Vagina (tissue), 2 donors: ENCODE measurements around the gene SNX1. TPM values are rescaled to one million over a fixed set of nuclear protein-coding genes. Genes with fewer than 3 reads are reported as not detected.

Experiments
- DNase-seq, 2 donors: peaks; one replicate each; pipeline ENCODE4 v3.0.0-alpha.2; 2017; ENCODE audit errors: extremely low spot score in 2 of 2
- H3K27ac ChIP-seq: fragments of 200-600 bp; sonication (generic); one replicate; pipeline ENCODE4 v1.5.1; 2019
- H3K27me3 ChIP-seq: fragments of 200-600 bp; sonication (generic); one replicate; pipeline ENCODE4 v1.5.1; 2019
- H3K36me3 ChIP-seq, 2 donors: fragments of 200-600 bp; sonication (generic); one replicate each; pipeline ENCODE4 v1.5.1; 2017 to 2019
- H3K4me1 ChIP-seq: fragments of 200-600 bp; sonication (generic); one replicate; pipeline ENCODE4 v1.5.1; 2019
- H3K4me3 ChIP-seq, 2 donors: fragments of 200-600 bp; sonication (generic); 1 replicate in 1 of 2; 2 replicates in 1 of 2; pipeline ENCODE4 v1.5.1; 2016 to 2019
- H3K9me3 ChIP-seq: fragments of 200-600 bp; sonication (generic); one replicate; pipeline ENCODE4 v1.5.1; 2019
- POLR2A ChIP-seq, 2 donors: fragments of 450-650 bp; IDR thresholded peaks; one replicate each; pipeline ENCODE4 v1.6.1; 2017; ENCODE audit warnings: antibody characterized with exemption in 2 of 2, mild to moderate bottlenecking in 2 of 2, moderate library complexity in 2 of 2
- POLR2AphosphoS5 ChIP-seq, 2 donors: sonication (generic); formaldehyde crosslinking; IDR thresholded peaks; one replicate each; pipeline ENCODE4 v1.9.0; 2017; ENCODE audit warnings: antibody characterized with exemption in 2 of 2, mild to moderate bottlenecking in 2 of 2, low read depth in 1 of 2; ENCODE audit not compliant: insufficient read depth in 1 of 2
- intact Hi-C: fragments of 100-400 bp; cut with DNase I; formaldehyde crosslinking; loops from one replicate; pipeline ENCODE4 v1.15.1; 2023
- total RNA-seq: library from RNA; depleted of rRNA; stranded (reverse); fragments of >200 nt; gene quantifications from one replicate; pipeline ENCODE4 v1.2.3, GENCODE V29; 2016
- TF ChIP-seq, protein P1 (sequence below), 3 experiments: fragments of 450-650 bp in 2 of 3; fragments of 200-600 bp in 1 of 3; sonication (generic) in 1 of 3; IDR thresholded peaks; one replicate each; pipeline ENCODE4 v1.5.1; 2017 to 2019; ENCODE audit warnings: antibody characterized with exemption in 3 of 3, mild to moderate bottlenecking in 2 of 3, moderate library complexity in 2 of 3

The SNX1 gene
- total RNA-seq, 1 donor from 2014 or later = 92.8 TPM

- peaks cover 41% of the 10 kb centered on the region for H3K4me1 ChIP-seq
- no peak for DNase-seq
- no peaks in the 10 kb centered on the region for H3K27me3 ChIP-seq
- H3K9me3 ChIP-seq = no peaks in the 10 kb centered on the region
- intact Hi-C loops = loop anchor here (10.0 kb wide), 1 partner anchor 59 kb away; the partner anchor contains the start of genes CIAO2A and SNX1
- TF ChIP-seq, protein P1, sequence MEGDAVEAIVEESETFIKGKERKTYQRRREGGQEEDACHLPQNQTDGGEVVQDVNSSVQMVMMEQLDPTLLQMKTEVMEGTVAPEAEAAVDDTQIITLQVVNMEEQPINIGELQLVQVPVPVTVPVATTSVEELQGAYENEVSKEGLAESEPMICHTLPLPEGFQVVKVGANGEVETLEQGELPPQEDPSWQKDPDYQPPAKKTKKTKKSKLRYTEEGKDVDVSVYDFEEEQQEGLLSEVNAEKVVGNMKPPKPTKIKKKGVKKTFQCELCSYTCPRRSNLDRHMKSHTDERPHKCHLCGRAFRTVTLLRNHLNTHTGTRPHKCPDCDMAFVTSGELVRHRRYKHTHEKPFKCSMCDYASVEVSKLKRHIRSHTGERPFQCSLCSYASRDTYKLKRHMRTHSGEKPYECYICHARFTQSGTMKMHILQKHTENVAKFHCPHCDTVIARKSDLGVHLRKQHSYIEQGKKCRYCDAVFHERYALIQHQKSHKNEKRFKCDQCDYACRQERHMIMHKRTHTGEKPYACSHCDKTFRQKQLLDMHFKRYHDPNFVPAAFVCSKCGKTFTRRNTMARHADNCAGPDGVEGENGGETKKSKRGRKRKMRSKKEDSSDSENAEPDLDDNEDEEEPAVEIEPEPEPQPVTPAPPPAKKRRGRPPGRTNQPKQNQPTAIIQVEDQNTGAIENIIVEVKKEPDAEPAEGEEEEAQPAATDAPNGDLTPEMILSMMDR (IDR thresholded peaks at IDR 0.05) = peak; percentile 88 to 95 (median 94)
- no peak for TF ChIP-seq POLR2A (IDR thresholded peaks at IDR 0.05)
- H3K4me3 ChIP-seq = no peak overlapping the region
- H3K36me3 ChIP-seq = peaks cover 0 to 39% of the 10 kb centered on the region in 2 donors
- H3K27ac ChIP-seq = peak overlapping the region; percentile 49
Observed at GRCh38 chr15:64153480-64154367, 57.9 kb downstream of the SNX1 start.

DNA sequence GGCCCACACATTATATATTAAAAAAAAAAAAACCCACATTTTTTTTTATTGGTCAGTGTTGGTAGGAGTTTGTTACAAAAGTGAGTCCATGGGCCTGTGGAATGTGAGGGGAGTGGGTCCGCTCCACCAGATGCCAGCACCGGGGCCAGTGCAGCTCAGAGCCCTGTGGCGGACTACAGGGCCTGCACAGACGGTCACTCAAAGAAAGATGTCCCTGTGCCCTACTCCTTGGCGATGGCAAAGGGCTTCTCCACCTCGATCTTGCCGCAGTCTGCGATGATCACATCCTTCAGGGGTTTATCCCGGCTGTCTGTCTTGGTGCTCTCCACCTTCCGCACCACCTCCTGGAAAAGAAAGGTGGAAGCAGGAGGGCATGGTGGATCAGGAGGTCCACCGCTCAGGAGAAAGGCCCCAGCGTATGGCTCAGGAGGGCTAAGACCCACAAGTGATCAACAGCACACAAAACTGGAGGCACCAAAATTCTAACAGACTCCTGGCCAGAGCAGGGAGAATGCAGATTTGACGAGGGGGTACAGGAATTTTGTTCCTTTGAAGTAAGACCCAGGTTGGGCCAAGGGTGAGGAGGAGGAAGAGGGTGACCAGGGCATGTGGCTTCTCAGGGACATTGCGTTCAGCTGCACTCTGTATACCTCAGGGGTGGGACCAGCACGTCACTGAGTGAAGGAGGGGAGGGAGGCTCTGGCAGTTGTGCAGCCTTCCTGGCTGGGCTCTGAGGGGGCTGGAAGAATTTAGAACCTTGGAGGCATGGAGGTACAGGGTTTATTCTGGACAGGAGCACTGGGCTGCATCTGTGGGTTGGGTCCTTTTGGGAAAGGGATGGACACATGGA is 60.2 kb downstream of the SNX1 start:
- Histone ChIP-seq H3K27me3 (no peaks in the 10 kb centered on the region), H3K27ac (no peak overlapping the region), H3K4me3 (no peak overlapping the region), H3K9me3 (no peaks in the 10 kb centered on the region), H3K36me3 (peaks cover 0 to 60% of the 10 kb centered on the region in 2 donors), H3K4me1 (peaks cover 63% of the 10 kb centered on the region)
- TF ChIP-seq POLR2AphosphoS5 (IDR thresholded peaks at IDR 0.05; ENCODE audit: insufficient read depth in 1 of 2, low read depth in 1 of 2) (no peak), POLR2A (IDR thresholded peaks at IDR 0.05) (no peak)
- TF ChIP-seq, protein P1 (IDR thresholded peaks at IDR 0.05) = no peak
- intact Hi-C loops = loop anchor here (10.0 kb wide), 1 partner anchor 61 kb away; the partner anchor contains the start of genes CIAO2A and SNX1
- no peak for DNase-seq

DNA sequence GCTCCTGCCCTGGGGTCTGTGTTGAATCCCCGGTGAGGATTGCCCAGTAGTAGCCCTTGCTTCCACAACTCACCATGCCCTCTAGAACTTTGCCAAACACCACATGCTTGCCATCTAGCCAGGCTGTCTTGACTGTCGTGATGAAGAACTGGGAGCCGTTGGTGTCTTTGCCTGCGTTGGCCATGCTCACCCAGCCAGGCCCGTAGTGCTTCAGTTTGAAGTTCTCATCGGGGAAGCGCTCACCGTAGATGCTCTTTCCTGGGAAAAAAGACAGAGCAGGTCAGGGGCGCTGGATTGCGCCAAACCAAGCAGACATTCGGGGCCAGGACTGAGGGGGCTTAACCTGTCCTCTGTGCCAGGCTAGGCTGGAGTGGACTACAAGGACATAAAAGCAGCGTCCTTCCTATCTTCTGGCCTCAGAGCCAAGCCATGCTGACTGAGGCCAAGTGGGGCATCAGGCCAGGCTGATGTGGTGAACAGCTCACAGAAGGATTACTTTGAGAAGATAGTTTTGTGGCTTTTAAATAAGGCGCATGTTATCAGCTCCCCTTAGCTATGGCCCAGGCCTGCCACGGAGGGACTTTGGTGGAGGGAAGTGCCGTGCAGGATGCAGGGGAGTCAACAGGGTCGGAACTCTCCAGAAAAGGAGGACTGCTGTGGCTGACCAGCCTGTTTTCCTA is 61.0 kb downstream of the SNX1 start:
- DNase-seq = no peak
- Histone ChIP-seq H3K4me1 (peaks cover 63% of the 10 kb centered on the region), H3K9me3 (no peaks in the 10 kb centered on the region), H3K36me3 (peaks cover 0 to 67% of the 10 kb centered on the region in 2 donors), H3K27ac (no peak overlapping the region), H3K4me3 (no peak overlapping the region), H3K27me3 (no peaks in the 10 kb centered on the region)
- TF ChIP-seq, protein P1 (IDR thresholded peaks at IDR 0.05) = no peak
- TF ChIP-seq POLR2A (IDR thresholded peaks at IDR 0.05) = no peak
- TF ChIP-seq POLR2AphosphoS5 (IDR thresholded peaks at IDR 0.05; ENCODE audit: insufficient read depth in 1 of 2, low read depth in 1 of 2) = no peak
- intact Hi-C loops = loop anchor here (10.0 kb wide), 1 partner anchor 62 kb away; the partner anchor contains the start of genes CIAO2A and SNX1

DNA sequence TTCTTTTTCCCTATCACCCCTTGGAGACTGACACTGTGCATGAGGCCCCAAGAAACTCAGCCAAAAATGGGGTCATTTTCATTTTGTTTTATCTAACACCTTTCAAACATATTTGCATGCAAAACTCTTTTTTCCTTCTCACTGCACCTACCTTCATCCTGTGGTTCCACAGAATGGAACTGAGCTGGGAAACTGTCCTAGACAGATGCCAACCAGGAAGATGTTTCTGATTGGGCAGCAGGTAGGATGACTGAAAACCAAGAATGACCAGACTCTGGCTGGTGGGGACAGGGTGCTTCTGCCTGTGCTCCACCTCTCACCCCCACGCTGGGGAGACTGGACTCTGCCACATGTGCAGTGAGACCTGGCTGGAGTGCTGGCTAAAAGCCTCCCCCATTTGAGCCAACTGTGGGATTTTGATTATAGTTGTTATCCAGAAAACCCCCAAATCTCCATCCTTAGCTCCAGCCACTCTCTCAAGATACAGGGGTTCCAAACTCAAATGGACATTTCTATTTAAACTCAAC is 61.9 kb downstream of the SNX1 start:
- Histone ChIP-seq H3K27me3 (no peaks in the 10 kb centered on the region), H3K27ac (no peak overlapping the region), H3K36me3 (peaks cover 0 to 67% of the 10 kb centered on the region in 2 donors), H3K4me3 (no peak overlapping the region), H3K4me1 (peaks cover 60% of the 10 kb centered on the region), H3K9me3 (no peaks in the 10 kb centered on the region)
- intact Hi-C loops = loop anchor here (10.0 kb wide), 1 partner anchor 63 kb away; the partner anchor contains the start of genes CIAO2A and SNX1
- no peak for DNase-seq
- TF ChIP-seq, protein P1 (IDR thresholded peaks at IDR 0.05) = no peak
- TF ChIP-seq POLR2AphosphoS5 (IDR thresholded peaks at IDR 0.05; ENCODE audit: insufficient read depth in 1 of 2, low read depth in 1 of 2) (no peak), POLR2A (IDR thresholded peaks at IDR 0.05) (no peak)
